GM20000 (cell line): Measurements from ENCODE around the gene USP37.

Source experiments
- DNase-seq: peaks from one replicate; pipeline ENCODE4 v3.0.0; 2012; ENCODE audit warnings: low spot score
- CTCF ChIP-seq: IDR thresholded peaks from 2 replicates; pipeline ENCODE4 v1.5.1; 2012; ENCODE audit warnings: mild to moderate bottlenecking, control low read depth; ENCODE audit errors: extremely low read depth, missing control alignments

Gene USP37

GRCh38 chr2:218517434-218518206 is 50.5 kb downstream of the USP37 start:
- peak; percentile 48 for DNase-seq
- TF ChIP-seq CTCF = no peak

GRCh38 chr2:218516614-218517013 is 51.5 kb downstream of the USP37 start:
- no peak for DNase-seq
- TF ChIP-seq CTCF = no peak

GRCh38 chr2:218513676-218514075 is 54.5 kb downstream of the USP37 start:
- no peak for DNase-seq
- TF ChIP-seq CTCF = no peak

GRCh38 chr2:218508299-218508698 is 59.9 kb downstream of the USP37 start:
- TF ChIP-seq CTCF = no peak
- DNase-seq = no peak

GRCh38 chr2:218505754-218506371 is 62.3 kb downstream of the USP37 start:
- DNase-seq = no peak
- TF ChIP-seq CTCF = no peak

GRCh38 chr2:218501665-218502064 is 66.5 kb downstream of the USP37 start:
- no peak for TF ChIP-seq CTCF
- no peak for DNase-seq

GRCh38 chr2:218500501-218501060 is 67.6 kb downstream of the USP37 start:
- no peak for DNase-seq
- no peak for TF ChIP-seq CTCF
